ENCODE measurements around the gene STAT2. TPM values are rescaled to one million over a fixed set of nuclear protein-coding genes. Genes with fewer than 3 reads are reported as not detected.
"Not testable (repeated sequence)": the region's sequence is repeated elsewhere in the genome, so short reads cannot be mapped to it uniquely, and the experiment has no call there.

Gene STAT2
- total and polyA plus RNA-seq, 2 donors (not counting 1 experiment from before 2014, with no cell fraction given) = 148 to 368 TPM

- Histone ChIP-seq H3K4me3 (replicated peaks in 1 of 4; ENCODE audit: control extremely low read depth in 1 of 4, insufficient read depth in 1 of 4, low read depth in 3 of 4, low read length in 4 of 4) (no peak overlapping the region), H3K27me3 (ENCODE audit: control insufficient read depth, insufficient read depth, low read length) (no peaks in the 10 kb centered on the region), H3K79me2 (ENCODE audit: control insufficient read depth, insufficient read depth, low read length) (no peaks in the 10 kb centered on the region), H2AFZ (ENCODE audit: low read length) (no peak overlapping the region), H4K20me1 (ENCODE audit: control insufficient read depth, extremely low read depth, insufficient read depth, low read length) (no peaks in the 10 kb centered on the region), H3K9ac (ENCODE audit: insufficient read depth, low read length) (no peak overlapping the region), H3K36me3 (ENCODE audit: control insufficient read depth, insufficient read depth, low read length) (peaks cover 30% of the 10 kb centered on the region), H3K4me2 (ENCODE audit: extremely low read depth, insufficient read depth, low read length) (no peak overlapping the region), H3K9me3 (ENCODE audit: control insufficient read depth, insufficient read depth, low read depth, low read length) (no peaks in the 10 kb centered on the region), H3K27ac (ENCODE audit: insufficient read depth, low read length) (no peak overlapping the region), H3K4me1 (ENCODE audit: control insufficient read depth, extremely low read depth, insufficient read depth, low read length) (no peaks in the 10 kb centered on the region)
- TF ChIP-seq EZH2 (IDR thresholded peaks at IDR 0.05; ENCODE audit: low read length, missing control alignments) = no peak
- TF ChIP-seq, protein P1, sequence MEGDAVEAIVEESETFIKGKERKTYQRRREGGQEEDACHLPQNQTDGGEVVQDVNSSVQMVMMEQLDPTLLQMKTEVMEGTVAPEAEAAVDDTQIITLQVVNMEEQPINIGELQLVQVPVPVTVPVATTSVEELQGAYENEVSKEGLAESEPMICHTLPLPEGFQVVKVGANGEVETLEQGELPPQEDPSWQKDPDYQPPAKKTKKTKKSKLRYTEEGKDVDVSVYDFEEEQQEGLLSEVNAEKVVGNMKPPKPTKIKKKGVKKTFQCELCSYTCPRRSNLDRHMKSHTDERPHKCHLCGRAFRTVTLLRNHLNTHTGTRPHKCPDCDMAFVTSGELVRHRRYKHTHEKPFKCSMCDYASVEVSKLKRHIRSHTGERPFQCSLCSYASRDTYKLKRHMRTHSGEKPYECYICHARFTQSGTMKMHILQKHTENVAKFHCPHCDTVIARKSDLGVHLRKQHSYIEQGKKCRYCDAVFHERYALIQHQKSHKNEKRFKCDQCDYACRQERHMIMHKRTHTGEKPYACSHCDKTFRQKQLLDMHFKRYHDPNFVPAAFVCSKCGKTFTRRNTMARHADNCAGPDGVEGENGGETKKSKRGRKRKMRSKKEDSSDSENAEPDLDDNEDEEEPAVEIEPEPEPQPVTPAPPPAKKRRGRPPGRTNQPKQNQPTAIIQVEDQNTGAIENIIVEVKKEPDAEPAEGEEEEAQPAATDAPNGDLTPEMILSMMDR (conservative IDR thresholded peaks at IDR 0.05 in 1 of 2, IDR thresholded peaks at IDR 0.05 in 1 of 2; ENCODE audit: low read depth in 1 of 2, low read length in 2 of 2) = no peak
- no peak for DNase-seq (ENCODE audit: low read depth in 2 of 2)
These were observed 13.2 kb downstream of the STAT2 start for GRCh38 chr12:56346675-56347074.

GRCh38 chr12:56342290-56342689, 17.6 kb downstream of the STAT2 start:
- DNase-seq (ENCODE audit: low read depth in 2 of 2); H3K9me3 ChIP-seq (ENCODE audit: control insufficient read depth, insufficient read depth, low read depth, low read length); H3K4me1 ChIP-seq (ENCODE audit: control insufficient read depth, extremely low read depth, insufficient read depth, low read length); H3K27me3 ChIP-seq (ENCODE audit: control insufficient read depth, insufficient read depth, low read length); H3K79me2 ChIP-seq (ENCODE audit: control insufficient read depth, insufficient read depth, low read length); H3K4me2 ChIP-seq (ENCODE audit: extremely low read depth, insufficient read depth, low read length); H3K27ac ChIP-seq (ENCODE audit: insufficient read depth, low read length); H4K20me1 ChIP-seq (ENCODE audit: control insufficient read depth, extremely low read depth, insufficient read depth, low read length); H3K9ac ChIP-seq (ENCODE audit: insufficient read depth, low read length); H2AFZ ChIP-seq (ENCODE audit: low read length); H3K36me3 ChIP-seq (ENCODE audit: control insufficient read depth, insufficient read depth, low read length); H3K4me3 ChIP-seq (replicated peaks in 1 of 4; ENCODE audit: control extremely low read depth in 1 of 4, insufficient read depth in 1 of 4, low read depth in 3 of 4, low read length in 4 of 4): not testable (repeated sequence)

GRCh38 chr12:56341616-56342015, 18.3 kb downstream of the STAT2 start:
- TF ChIP-seq EZH2 (IDR thresholded peaks at IDR 0.05; ENCODE audit: low read length, missing control alignments) = no peak
- TF ChIP-seq, protein P1 (conservative IDR thresholded peaks at IDR 0.05 in 1 of 2, IDR thresholded peaks at IDR 0.05 in 1 of 2; ENCODE audit: low read depth in 1 of 2, low read length in 2 of 2) = no peak
- H3K9ac ChIP-seq (ENCODE audit: insufficient read depth, low read length) = no peak overlapping the region
- H3K4me3 ChIP-seq (replicated peaks in 1 of 4; ENCODE audit: control extremely low read depth in 1 of 4, insufficient read depth in 1 of 4, low read depth in 3 of 4, low read length in 4 of 4) = no peak overlapping the region
- H3K27me3 ChIP-seq (ENCODE audit: control insufficient read depth, insufficient read depth, low read length) = no peaks in the 10 kb centered on the region
- H3K27ac ChIP-seq (ENCODE audit: insufficient read depth, low read length) = no peak overlapping the region
- no peaks in the 10 kb centered on the region for H3K79me2 ChIP-seq (ENCODE audit: control insufficient read depth, insufficient read depth, low read length)
- H3K36me3 ChIP-seq (ENCODE audit: control insufficient read depth, insufficient read depth, low read length) = peaks cover 9% of the 10 kb centered on the region
- no peaks in the 10 kb centered on the region for H3K9me3 ChIP-seq (ENCODE audit: control insufficient read depth, insufficient read depth, low read depth, low read length)
- H3K4me2 ChIP-seq (ENCODE audit: extremely low read depth, insufficient read depth, low read length) = no peak overlapping the region
- no peaks in the 10 kb centered on the region for H3K4me1 ChIP-seq (ENCODE audit: control insufficient read depth, extremely low read depth, insufficient read depth, low read length)
- H2AFZ ChIP-seq (ENCODE audit: low read length) = no peak overlapping the region
- no peak for DNase-seq (ENCODE audit: low read depth in 2 of 2)
- no peaks in the 10 kb centered on the region for H4K20me1 ChIP-seq (ENCODE audit: control insufficient read depth, extremely low read depth, insufficient read depth, low read length)

DNA sequence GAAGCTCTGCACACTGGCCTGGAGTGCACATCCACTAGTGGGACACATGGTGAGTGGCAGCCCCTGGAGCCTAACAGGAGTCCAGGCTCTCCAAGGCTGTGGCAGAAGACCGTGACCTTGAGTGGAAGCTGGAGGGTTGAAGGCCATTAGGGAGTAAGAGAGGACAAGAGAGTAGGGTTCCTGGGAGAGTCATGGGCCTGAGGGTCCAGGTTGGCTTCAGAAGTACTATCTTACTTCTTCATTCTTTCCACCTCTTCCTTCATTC, 20.8 kb downstream of the STAT2 start:
- Histone ChIP-seq H3K27ac (ENCODE audit: insufficient read depth, low read length) (no peak overlapping the region), H3K9ac (ENCODE audit: insufficient read depth, low read length) (no peak overlapping the region), H2AFZ (ENCODE audit: low read length) (no peak overlapping the region), H3K36me3 (ENCODE audit: control insufficient read depth, insufficient read depth, low read length) (peaks cover 9% of the 10 kb centered on the region), H3K27me3 (ENCODE audit: control insufficient read depth, insufficient read depth, low read length) (no peaks in the 10 kb centered on the region), H3K4me2 (ENCODE audit: extremely low read depth, insufficient read depth, low read length) (no peak overlapping the region), H4K20me1 (ENCODE audit: control insufficient read depth, extremely low read depth, insufficient read depth, low read length) (no peaks in the 10 kb centered on the region), H3K4me1 (ENCODE audit: control insufficient read depth, extremely low read depth, insufficient read depth, low read length) (peaks cover 4% of the 10 kb centered on the region), H3K79me2 (ENCODE audit: control insufficient read depth, insufficient read depth, low read length) (no peaks in the 10 kb centered on the region), H3K4me3 (replicated peaks in 1 of 4; ENCODE audit: control extremely low read depth in 1 of 4, insufficient read depth in 1 of 4, low read depth in 3 of 4, low read length in 4 of 4) (no peak overlapping the region), H3K9me3 (ENCODE audit: control insufficient read depth, insufficient read depth, low read depth, low read length) (no peaks in the 10 kb centered on the region)
- TF ChIP-seq, protein P1 (conservative IDR thresholded peaks at IDR 0.05 in 1 of 2, IDR thresholded peaks at IDR 0.05 in 1 of 2; ENCODE audit: low read depth in 1 of 2, low read length in 2 of 2) = no peak
- TF ChIP-seq EZH2 (IDR thresholded peaks at IDR 0.05; ENCODE audit: low read length, missing control alignments) = no peak
- no peak for DNase-seq (ENCODE audit: low read depth in 2 of 2)

Measured in fibroblast of lung (primary cell).